GM19193 (cell line): Measurements from ENCODE around the gene IL20RB.

Experiments
- POLR2A ChIP-seq: IDR thresholded peaks from 4 replicates; pipeline ENCODE4 v1.6.1; 2011; ENCODE audit not compliant: insufficient read depth, insufficient read length; ENCODE audit errors: extremely low read depth

Gene IL20RB

GRCh38 chr3:136932978-136933772 lies 24.6 kb upstream of the IL20RB start:
- no peak for TF ChIP-seq POLR2A

- no peak for TF ChIP-seq POLR2A
Observed at GRCh38 chr3:136937175-136937574, 20.6 kb upstream of the IL20RB start.

GRCh38 chr3:136937851-136938250 lies 19.9 kb upstream of the IL20RB start:
- TF ChIP-seq POLR2A: no peak

- no peak for TF ChIP-seq POLR2A
Observed at GRCh38 chr3:136938334-136938733, 19.4 kb upstream of the IL20RB start.

- TF ChIP-seq POLR2A: no peak
Observed at GRCh38 chr3:136939489-136939888, 18.3 kb upstream of the IL20RB start.

GRCh38 chr3:136942803-136943202 lies 15.0 kb upstream of the IL20RB start:
- no peak for TF ChIP-seq POLR2A

GRCh38 chr3:136943436-136943835 lies 14.3 kb upstream of the IL20RB start:
- no peak for TF ChIP-seq POLR2A

- TF ChIP-seq POLR2A: no peak
Observed at GRCh38 chr3:136946978-136947377, 10.8 kb upstream of the IL20RB start.

GRCh38 chr3:136947477-136947876 lies 10.3 kb upstream of the IL20RB start:
- TF ChIP-seq POLR2A: no peak

- TF ChIP-seq POLR2A: no peak
Observed at GRCh38 chr3:136949146-136949545, 8.6 kb upstream of the IL20RB start.

GRCh38 chr3:136949708-136950107 lies 8.1 kb upstream of the IL20RB start:
- no peak for TF ChIP-seq POLR2A

- TF ChIP-seq POLR2A: no peak
Observed at GRCh38 chr3:136950623-136951022, 7.2 kb upstream of the IL20RB start.

- no peak for TF ChIP-seq POLR2A
Observed at GRCh38 chr3:136952292-136952691, 5.5 kb upstream of the IL20RB start.

- TF ChIP-seq POLR2A: no peak
Observed at GRCh38 chr3:136954251-136954650, 3.5 kb upstream of the IL20RB start.

- no peak for TF ChIP-seq POLR2A
Observed at GRCh38 chr3:136954980-136955780, 2.6 kb upstream of the IL20RB start.

GRCh38 chr3:136955813-136956212 lies 2.0 kb upstream of the IL20RB start:
- TF ChIP-seq POLR2A: no peak
